K562 (cell line): ENCODE measurements around the gene C1orf122. TPM values are rescaled to one million over a fixed set of nuclear protein-coding genes. Genes with fewer than 3 reads are reported as not detected.

Experiments used
- ATAC-seq: fragments of 200-7000 bp; cut with Tn5 transposase; 3 replicates; pipeline ENCODE4 v1.9.1; 2020; ENCODE audit warnings: moderate library complexity
- BruUV-seq: library from RNA; stranded (reverse); fragments of 400-500 nt; replicated peaks from 2 replicates; lab custom pipeline; 2021; lab: Mats Ljungman, UMichigan
- CTCF ChIA-PET: fragments of 300-600 bp; formaldehyde crosslinking; extraction: SDS; loops from one replicate; lab custom pipeline; 2021; ENCODE audit warnings: low intra/inter-chr PET ratio; lab: Yijun Ruan, JAX
- POLR2A ChIA-PET: fragments of 300-600, 350-650 bp; sonication (Branson Sonifier 250); formaldehyde crosslinking; extraction: SDS; loops from one replicate; lab custom pipeline; 2021; ENCODE audit warnings: antibody characterized with exemption, inconsistent platforms; lab: Yijun Ruan, JAX
- DNase-seq, 4 experiments: peaks; one replicate each; pipeline versions ENCODE4 v3.0.0 to v3.0.0-alpha.2; 2011 to 2018; ENCODE audit warnings: low spot score in 3 of 4, mixed read lengths in 3 of 4; ENCODE audit errors: extremely low read depth in 1 of 4
- FAIRE-seq: peaks from 2 replicates; lab custom pipeline; 2011; peaks lifted over from hg19 to GRCh38; lab: Jason Lieb, UNC
- H2AFZ ChIP-seq: 2 replicates; pipeline ENCODE4 v1.6.0; 2011; ENCODE audit warnings: low read depth, low read length, control low read depth, inconsistent platforms
- H3K27ac ChIP-seq: fragments of 200-600 bp; 3 replicates; pipeline ENCODE4 v1.8.0; 2011; ENCODE audit warnings: low read depth, mild to moderate bottlenecking, control low read depth, inconsistent platforms, low read length, moderate library complexity, mixed read lengths; ENCODE audit errors: extremely low read depth
- H3K27me3 ChIP-seq, 2 experiments: fragments of 300-600 bp in 1 of 2; 2 replicates in 1 of 2; 3 replicates in 1 of 2; pipeline versions ENCODE4 v1.6.0 to v1.8.0; 2011; ENCODE audit warnings: inconsistent platforms in 2 of 2, low read length in 2 of 2, mild to moderate bottlenecking in 1 of 2, mixed read lengths in 1 of 2, moderate library complexity in 1 of 2; ENCODE audit not compliant: control insufficient read depth in 2 of 2, insufficient read depth in 2 of 2
- H3K36me3 ChIP-seq: fragments of 300-600 bp; 3 replicates; pipeline ENCODE4 v1.8.0; 2011; ENCODE audit warnings: mild to moderate bottlenecking, low read length, inconsistent platforms; ENCODE audit not compliant: control insufficient read depth, insufficient read depth
- H3K4me1 ChIP-seq, 2 experiments: fragments of 200-600 bp in 1 of 2; replicated peaks in 1 of 2; 2 replicates in 1 of 2; 3 replicates in 1 of 2; pipeline versions ENCODE4 v1.5.1 to v1.8.0; 2011; ENCODE audit warnings: inconsistent platforms in 2 of 2, low read length in 2 of 2, mild to moderate bottlenecking in 1 of 2, mixed read lengths in 1 of 2, moderate library complexity in 1 of 2; ENCODE audit not compliant: control insufficient read depth in 2 of 2, insufficient read depth in 2 of 2
- H3K4me2 ChIP-seq: 2 replicates; pipeline ENCODE4 v1.6.1; 2011; ENCODE audit warnings: low read length, control low read depth, inconsistent platforms, mixed read lengths; ENCODE audit not compliant: insufficient read depth
- H3K4me3 ChIP-seq: fragments of 200-600 bp; sonication (generic), shearing (Covaris generic); 2 replicates; pipeline ENCODE4 v1.5.1; 2016; ENCODE audit warnings: control low read depth, inconsistent platforms
- H3K79me2 ChIP-seq: fragments of 200-600 bp; 3 replicates; pipeline ENCODE4 v1.8.0; 2011; ENCODE audit warnings: low read length, inconsistent platforms; ENCODE audit not compliant: control insufficient read depth, insufficient read depth
- H3K9ac ChIP-seq, 2 experiments: 2 replicates each; pipeline versions ENCODE4 v1.6.0 to v1.6.1; 2011; ENCODE audit warnings: low read depth in 2 of 2, low read length in 2 of 2, control low read depth in 1 of 2, inconsistent platforms in 1 of 2, mild to moderate bottlenecking in 1 of 2, mixed read lengths in 1 of 2; ENCODE audit not compliant: insufficient read depth in 1 of 2
- H3K9me1 ChIP-seq: one replicate; pipeline ENCODE4 v1.6.0; 2011; ENCODE audit warnings: inconsistent platforms, mild to moderate bottlenecking, low read length, moderate library complexity; ENCODE audit not compliant: control insufficient read depth, insufficient read depth
- H3K9me3 ChIP-seq: replicated peaks from 2 replicates; pipeline ENCODE4 v1.5.1; 2011; ENCODE audit warnings: low read depth, low read length, inconsistent platforms; ENCODE audit not compliant: control insufficient read depth, insufficient read depth
- H4K20me1 ChIP-seq: replicated peaks from 2 replicates; pipeline ENCODE4 v1.6.1; 2011; ENCODE audit warnings: low read length, inconsistent platforms, mixed read lengths; ENCODE audit not compliant: control insufficient read depth, insufficient read depth
- CBX1 ChIP-seq: sonication (generic); IDR thresholded peaks from 2 replicates; pipeline ENCODE4 v1.6.1; 2016; ENCODE audit warnings: antibody characterized with exemption, low read depth, mild to moderate bottlenecking
- CTCF ChIP-seq, 3 experiments: IDR thresholded peaks in 2 of 3; conservative IDR thresholded peaks in 1 of 3; 2 replicates each; pipeline ENCODE4 v1.5.1; 2011 to 2012; ENCODE audit warnings: low read length in 3 of 3, mild to moderate bottlenecking in 3 of 3, control low read depth in 2 of 3, improper control_type of control experiment in 1 of 3, inconsistent platforms in 1 of 3, low read depth in 1 of 3, mixed read lengths in 1 of 3, moderate library complexity in 1 of 3; ENCODE audit not compliant: insufficient read depth in 2 of 3
- ESRRA ChIP-seq: fragments of 450-650 bp; IDR thresholded peaks from 2 replicates; pipeline ENCODE4 v1.6.1; 2014; ENCODE audit warnings: low read depth, mild to moderate bottlenecking, moderate library complexity, borderline replicate concordance
- MNT ChIP-seq, 2 experiments: fragments of 450-650 bp; conservative IDR thresholded peaks; 2 replicates each; pipeline ENCODE4 v1.6.1; 2017; ENCODE audit warnings: mild to moderate bottlenecking in 2 of 2, moderate library complexity in 2 of 2
- RAD21 ChIP-seq, 2 experiments: fragments of 250-450 bp in 1 of 2; fragments of 450-650 bp in 1 of 2; sonication (Bioruptor Pico) in 1 of 2; formaldehyde crosslinking in 1 of 2; IDR thresholded peaks in 1 of 2; conservative IDR thresholded peaks in 1 of 2; 2 replicates each; pipeline versions ENCODE4 v1.4.0 to v1.8.0; 2020 to 2022; ENCODE audit warnings: mild to moderate bottlenecking in 2 of 2, moderate library complexity in 1 of 2
- REST ChIP-seq, 2 experiments: fragments of 450-650 bp; formaldehyde crosslinking in 1 of 2; IDR thresholded peaks; 2 replicates each; pipeline versions ENCODE4 v1.4.0 to v1.6.1; 2014 to 2020; ENCODE audit warnings: mild to moderate bottlenecking in 2 of 2, borderline replicate concordance in 1 of 2, low read depth in 1 of 2
- ZNF384 ChIP-seq: IDR thresholded peaks from 2 replicates; pipeline ENCODE4 v1.6.1; 2012; ENCODE audit warnings: low read depth, low read length, improper control_type of control experiment
- WGBS: fragments of 100-300 bp; shearing (Covaris generic); methylation state at CpG from one replicate; pipeline ENCODE4 v1.1.6; 2016; ENCODE audit warnings: low coverage, mixed read lengths; ENCODE audit not compliant: insufficient coverage; ENCODE audit errors: missing lambda C conversion rate; 5-methylcytosine and 5-hydroxymethylcytosine counted together
- in situ Hi-C: fragments of 300-500 bp; cut with MboI; formaldehyde crosslinking; loops from 4 replicates; pipeline ENCODE4 v1.15.0; 2018; ENCODE audit warnings: inconsistent platforms, mixed read lengths
- intact Hi-C: fragments of 100-400 bp; cut with micrococcal nuclease; formaldehyde crosslinking; loops from 2 replicates; pipeline ENCODE4 v1.14.2; 2022
- polyA plus RNA-seq, 8 experiments: library from polyadenylated mRNA; depleted of rRNA in 4 of 8; stranded (reverse) in 5 of 8; unstranded in 3 of 8; fragments of >200 nt; fragmentation: Nextera tagmentation in 2 of 8; fragmentation: Illumina TruSeq in 1 of 8; extraction: Ambion mirVana in 2 of 8; extraction: Trizol in 1 of 8; gene quantifications; 2 replicates each; pipeline versions ENCODE4 v1.2.1 to v1.2.3, GENCODE V29; 2011 to 2014; ENCODE audit warnings: inconsistent platforms in 1 of 8, missing spikeins in 1 of 8
- total RNA-seq, 7 experiments: library from RNA; depleted of rRNA in 6 of 7; stranded (reverse); fragments of >200 nt in 6 of 7; fragmentation: Illumina TruSeq in 2 of 7; extraction: Trizol in 2 of 7; gene quantifications; 2 replicates each; pipeline versions ENCODE4 v1.2.1 to v1.2.3, GENCODE V29; 2011 to 2021; ENCODE audit warnings: low replicate concordance in 1 of 7

C1orf122 gene
- total and polyA plus RNA-seq, 9 of the 15 experiments (the other 6 are each of a cell fraction or from before 2014, with no cell fraction given): 3.6 to 70.9 (median 17.3) TPM

- FAIRE-seq (peak; percentile 64), ATAC-seq (peak; percentile 85), DNase-seq (peak; percentile 43 to 64 (median 58))
- POLR2A ChIA-PET: interaction anchor here (0.5 to 1.7 kb wide), 6 partner anchors 9 to 234 kb away, joined by 3 to 6 read pairs (median 3); a partner anchor contains a TSS
- Histone ChIP-seq H3K79me2 (no peaks in the 10 kb centered on the region), H3K9ac (peak overlapping the region in 1 of 2 experiments; percentile 37; a peak in 1 of 4 replicates), H3K4me3 (no peak overlapping the region), H3K4me1 (peaks cover 0 to 34% of the 10 kb centered on the region in 2 experiments; a peak in 3 of 5 replicates), H3K27me3 (peaks cover 34 to 41% of the 10 kb centered on the region in 2 experiments), H2AFZ (no peak overlapping the region), H3K9me3 (no peaks in the 10 kb centered on the region), H3K4me2 (peak overlapping the region; percentile 6; the same call in 1 of the 2 replicates), H3K36me3 (no peaks in the 10 kb centered on the region), H3K9me1 (no peaks in the 10 kb centered on the region), H4K20me1 (peaks cover 11% of the 10 kb centered on the region), H3K27ac (no peak overlapping the region)
- in situ Hi-C loops: no loop called here
- CTCF ChIA-PET: interaction anchor here (0.5 kb wide), 1 partner anchor 163 kb away, joined by 3 read pairs; no protein-coding TSS in a partner anchor
- WGBS: 4% methylated on average over 27 of the region's 27 CpGs
- BruUV-seq: no TSS peak
- intact Hi-C loops: loop anchor here (10.0 kb wide), 1 partner anchor 161 kb away; no protein-coding TSS in a partner anchor
- TF ChIP-seq RAD21 (CRISPR knock-in tag; conservative IDR thresholded peaks at IDR 0.05 in 1 of 2, IDR thresholded peaks at IDR 0.05 in 1 of 2): peak in 1 of 2 experiments; percentile 59; a peak in 2 of 4 replicates
- TF ChIP-seq REST (IDR thresholded peaks at IDR 0.05; ENCODE audit: borderline replicate concordance): peak; percentile 42
- TF ChIP-seq REST (CRISPR knock-in tag; IDR thresholded peaks at IDR 0.05; ENCODE audit: low read depth): no peak
- TF ChIP-seq CTCF (IDR thresholded peaks at IDR 0.05 in 2 of 3, conservative IDR thresholded peaks at IDR 0.05 in 1 of 3; ENCODE audit: insufficient read depth in 2 of 3, low read depth in 1 of 3, low read length in 3 of 3): peak; percentile 56 to 62 (median 61)
- peak in 1 of 2 experiments; percentile 27; a peak in 1 of 4 replicates for TF ChIP-seq MNT (conservative IDR thresholded peaks at IDR 0.05)
- TF ChIP-seq ZNF384: no peak
- no peak for TF ChIP-seq CBX1
- peak; percentile 33; the same call in 1 of the 2 replicates for TF ChIP-seq ESRRA
Measured at GRCh38 chr1:37765916-37766664, 41.5 kb upstream of the C1orf122 start.
